GM23248 (cell line): ENCODE measurements around the gene CBFA2T3. TPM values are rescaled to one million over a fixed set of nuclear protein-coding genes. Genes with fewer than 3 reads are reported as not detected.

Experiments used
- DNase-seq: peaks from one replicate; pipeline ENCODE4 v3.0.0-alpha.2; 2015
- H2AFZ ChIP-seq: fragments of 200-600 bp; sonication (generic); 2 replicates; pipeline ENCODE4 v1.6.1; 2016; ENCODE audit warnings: antibody characterized with exemption
- H3F3A ChIP-seq: fragments of 200-600 bp; sonication (generic); 2 replicates; pipeline ENCODE4 v1.6.1; 2016; ENCODE audit warnings: mild to moderate bottlenecking, antibody characterized with exemption, mixed run types; ENCODE audit not compliant: insufficient read depth
- H3K27ac ChIP-seq: fragments of 200-600 bp; sonication (generic); 2 replicates; pipeline ENCODE4 v1.5.1; 2016; ENCODE audit warnings: mild to moderate bottlenecking
- H3K27me3 ChIP-seq: fragments of 200-600 bp; sonication (generic); replicated peaks from 2 replicates; pipeline ENCODE4 v1.6.1; 2016; ENCODE audit warnings: mild to moderate bottlenecking; ENCODE audit not compliant: insufficient read depth
- H3K36me3 ChIP-seq: fragments of 200-600 bp; sonication (generic); 2 replicates; pipeline ENCODE4 v1.6.1; 2016; ENCODE audit warnings: low read depth, mild to moderate bottlenecking
- H3K4me1 ChIP-seq: fragments of 200-600 bp; sonication (generic); 2 replicates; pipeline ENCODE4 v1.6.1; 2016; ENCODE audit warnings: mild to moderate bottlenecking; ENCODE audit not compliant: insufficient read depth
- H3K4me2 ChIP-seq: fragments of 200-600 bp; sonication (generic); one replicate; pipeline ENCODE4 v1.6.1; 2016; ENCODE audit warnings: mild to moderate bottlenecking; ENCODE audit not compliant: unreplicated experiment
- H3K4me3 ChIP-seq: fragments of 200-600 bp; sonication (generic); 2 replicates; pipeline ENCODE4 v1.5.1; 2016; ENCODE audit warnings: mild to moderate bottlenecking
- H3K79me2 ChIP-seq: fragments of 200-600 bp; sonication (generic); 2 replicates; pipeline ENCODE4 v1.6.1; 2016; ENCODE audit warnings: mild to moderate bottlenecking; ENCODE audit not compliant: insufficient read depth
- H3K9ac ChIP-seq: fragments of 200-600 bp; sonication (generic); 2 replicates; pipeline ENCODE4 v1.6.1; 2016; ENCODE audit warnings: mild to moderate bottlenecking
- H3K9me2 ChIP-seq: fragments of 200-600 bp; sonication (generic); 2 replicates; pipeline ENCODE4 v1.6.1; 2016; ENCODE audit warnings: mixed run types, mild to moderate bottlenecking, moderate library complexity; ENCODE audit not compliant: insufficient read depth
- H3K9me3 ChIP-seq: fragments of 200-600 bp; sonication (generic); one replicate; pipeline ENCODE4 v1.6.1; 2017; ENCODE audit warnings: low read depth
- H4K20me1 ChIP-seq: fragments of 200-600 bp; sonication (generic); 2 replicates; pipeline ENCODE4 v1.6.0; 2016; ENCODE audit not compliant: insufficient read depth
- EZH2 ChIP-seq: fragments of 200-600 bp; sonication (generic); IDR thresholded peaks from 2 replicates; pipeline ENCODE4 v1.6.1; 2018; ENCODE audit warnings: antibody characterized with exemption, mild to moderate bottlenecking; ENCODE audit not compliant: insufficient read depth, poor library complexity, severe bottlenecking
- EZH2phosphoT487 ChIP-seq: fragments of 200-600 bp; sonication (generic); IDR thresholded peaks from 2 replicates; pipeline ENCODE4 v1.6.1; 2018; ENCODE audit warnings: antibody characterized with exemption, moderate library complexity, mild to moderate bottlenecking, low read depth; ENCODE audit not compliant: insufficient read depth
- WGBS, 2 experiments: methylation state at CpG; one replicate each; pipeline ENCODE4 v1.1.6; 2015 to 2017; ENCODE audit warnings: low lambda C conversion rate in 2 of 2, low coverage in 1 of 2; ENCODE audit errors: missing lambda C conversion rate in 2 of 2; 5-methylcytosine and 5-hydroxymethylcytosine counted together
- in situ Hi-C: fragments of 300-500 bp; cut with MboI; formaldehyde crosslinking; loops from 2 replicates; pipeline ENCODE4 v1.15.0; 2020
- polyA plus RNA-seq: library from polyadenylated mRNA; unstranded; fragments of >200 nt; fragmentation: Nextera tagmentation; extraction: Ambion mirVana; gene quantifications from 2 replicates; pipeline ENCODE4 v1.2.1, GENCODE V29; 2016
- total RNA-seq: library from RNA; depleted of rRNA; stranded (reverse); fragments of >200 nt; shearing (Covaris generic); gene quantifications from 2 replicates; pipeline ENCODE4 v1.2.3, GENCODE V29; 2014

The CBFA2T3 gene
- total and polyA plus RNA-seq, 2 experiments from 2014 or later = not detected

DNA sequence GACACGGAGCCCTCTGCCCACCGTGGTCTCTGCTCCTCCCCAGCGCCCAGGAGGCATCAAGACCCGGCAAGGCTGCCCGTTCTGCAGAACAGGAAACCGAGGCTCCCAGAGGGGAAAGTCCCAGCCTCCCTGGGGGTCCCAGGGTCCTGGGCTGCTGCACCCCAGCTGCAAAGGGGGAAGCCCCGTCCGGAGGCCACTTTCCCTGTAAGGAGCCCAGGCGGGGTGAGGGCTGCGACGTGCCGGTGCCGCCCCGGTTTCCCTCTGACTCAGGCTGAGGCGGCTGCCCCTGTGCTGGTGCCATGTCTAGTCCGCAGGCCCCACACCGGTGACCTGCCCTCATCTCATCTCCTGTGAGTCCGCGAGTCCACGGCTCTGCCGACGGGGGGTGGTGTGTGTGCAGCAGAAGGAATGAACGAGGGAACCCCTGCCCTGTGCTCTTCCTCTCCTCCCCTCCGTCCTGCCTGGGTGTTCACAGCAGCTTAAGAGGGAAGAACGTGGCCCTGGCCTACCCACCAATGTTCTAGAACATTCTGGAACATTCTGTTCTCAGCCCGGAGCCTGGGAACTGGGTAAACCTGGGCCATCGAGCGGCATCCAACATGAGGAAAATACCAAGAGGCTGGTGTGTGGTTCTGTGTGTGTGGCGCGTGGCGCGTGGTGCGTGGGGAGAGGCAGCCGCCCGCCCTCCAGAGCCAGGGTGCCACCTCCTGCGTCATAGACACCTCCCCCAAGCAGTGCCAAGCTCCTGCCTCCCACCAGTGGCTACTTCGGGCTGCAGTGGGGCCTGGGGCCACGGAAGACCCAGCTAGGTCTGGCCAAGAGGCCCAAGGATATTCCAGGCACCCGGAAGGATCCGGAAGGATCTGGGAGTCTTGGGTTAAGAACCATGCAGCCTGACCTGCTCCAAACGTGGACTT is 7.0 kb upstream of the CBFA2T3 start:
- 68 to 70% methylated on average over 37 to 40 of the region's 41 CpGs for WGBS, 2 experiments
- Histone ChIP-seq H2AFZ (no peak overlapping the region), H3K36me3 (no peaks in the 10 kb centered on the region), H3F3A (no peaks in the 10 kb centered on the region), H4K20me1 (no peaks in the 10 kb centered on the region), H3K4me1 (no peaks in the 10 kb centered on the region), H3K9me3 (no peaks in the 10 kb centered on the region), H3K27ac (no peak overlapping the region), H3K4me3 (no peak overlapping the region), H3K9me2 (no peaks in the 10 kb centered on the region), H3K79me2 (no peaks in the 10 kb centered on the region), H3K4me2 (no peak overlapping the region), H3K9ac (no peak overlapping the region), H3K27me3 (peaks cover 9% of the 10 kb centered on the region; the same call in 1 of the 2 replicates)
- no peak for DNase-seq
- TF ChIP-seq EZH2phosphoT487 (no peak), EZH2 (no peak)
- in situ Hi-C loops = no loop called here

- H3K27me3 ChIP-seq = peaks cover 9% of the 10 kb centered on the region; the same call in 1 of the 2 replicates
- no peaks in the 10 kb centered on the region for H3K9me2 ChIP-seq
- no peaks in the 10 kb centered on the region for H3K9me3 ChIP-seq
- TF ChIP-seq EZH2phosphoT487 (no peak), EZH2 (no peak)
- no peaks in the 10 kb centered on the region for H3K4me1 ChIP-seq
- no peaks in the 10 kb centered on the region for H3F3A ChIP-seq
- no peaks in the 10 kb centered on the region for H4K20me1 ChIP-seq
- no peak overlapping the region for H3K27ac ChIP-seq
- H3K79me2 ChIP-seq = no peaks in the 10 kb centered on the region
- no peak overlapping the region for H3K9ac ChIP-seq
- H3K4me3 ChIP-seq = no peak overlapping the region
- WGBS, 2 experiments = 39 to 47% methylated on average over 10 to 11 of the region's 11 CpGs
- H3K36me3 ChIP-seq = no peaks in the 10 kb centered on the region
- DNase-seq = no peak
- in situ Hi-C loops = no loop called here
- H2AFZ ChIP-seq = no peak overlapping the region
- no peak overlapping the region for H3K4me2 ChIP-seq
Observed at GRCh38 chr16:88983165-88983564, 6.2 kb upstream of the CBFA2T3 start.

DNA sequence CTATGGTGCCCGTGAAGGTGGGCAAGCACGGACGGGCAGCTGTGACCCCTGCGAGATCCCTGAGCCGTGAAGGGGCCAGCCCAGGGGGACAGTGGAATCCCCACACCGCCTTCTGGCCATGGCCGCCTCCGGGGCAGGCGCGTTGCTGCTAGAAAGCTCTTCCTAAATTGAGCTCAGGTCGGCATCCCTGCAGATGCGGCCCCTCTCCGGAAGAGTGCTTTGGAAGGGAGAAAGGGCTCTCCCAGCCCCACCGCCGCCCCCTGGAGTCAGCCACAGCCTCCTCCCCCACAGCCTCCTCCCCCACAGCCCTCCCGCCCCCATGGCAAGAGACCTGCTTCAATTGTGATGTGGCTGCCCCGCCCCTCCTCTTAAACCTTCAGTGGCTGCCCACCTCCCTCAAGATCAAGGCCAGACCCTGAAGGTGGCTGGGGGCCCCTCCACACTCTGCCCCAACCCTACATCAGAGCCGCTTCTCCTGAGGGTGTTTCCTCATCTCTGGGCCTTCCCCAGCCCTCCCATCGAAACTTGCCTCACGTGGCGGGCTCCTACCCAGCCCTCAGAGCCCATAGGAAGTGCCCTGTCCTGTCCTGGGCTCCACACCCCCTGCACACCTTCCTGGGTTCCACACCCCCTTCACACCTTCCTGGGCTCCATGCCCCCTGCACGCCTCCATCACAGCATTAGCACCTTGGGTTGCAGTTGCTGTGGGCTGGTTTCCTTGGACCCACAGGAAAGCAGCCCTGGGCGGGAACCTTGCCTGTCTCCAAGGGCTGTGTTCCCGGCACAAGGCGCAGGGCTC is 5.5 kb upstream of the CBFA2T3 start:
- no peaks in the 10 kb centered on the region for H3K79me2 ChIP-seq
- no peak overlapping the region for H3K27ac ChIP-seq
- no peaks in the 10 kb centered on the region for H3K4me1 ChIP-seq
- 52 to 56% methylated on average over 23 to 24 of the region's 25 CpGs for WGBS, 2 experiments
- in situ Hi-C loops = no loop called here
- no peaks in the 10 kb centered on the region for H3K9me2 ChIP-seq
- no peaks in the 10 kb centered on the region for H3F3A ChIP-seq
- no peak overlapping the region for H3K4me3 ChIP-seq
- no peaks in the 10 kb centered on the region for H3K9me3 ChIP-seq
- H3K36me3 ChIP-seq = no peaks in the 10 kb centered on the region
- H3K9ac ChIP-seq = no peak overlapping the region
- peaks cover 9% of the 10 kb centered on the region; the same call in 1 of the 2 replicates for H3K27me3 ChIP-seq
- no peaks in the 10 kb centered on the region for H4K20me1 ChIP-seq
- no peak overlapping the region for H3K4me2 ChIP-seq
- DNase-seq = no peak
- no peak for TF ChIP-seq EZH2
- TF ChIP-seq EZH2phosphoT487 = no peak
- H2AFZ ChIP-seq = no peak overlapping the region

DNA sequence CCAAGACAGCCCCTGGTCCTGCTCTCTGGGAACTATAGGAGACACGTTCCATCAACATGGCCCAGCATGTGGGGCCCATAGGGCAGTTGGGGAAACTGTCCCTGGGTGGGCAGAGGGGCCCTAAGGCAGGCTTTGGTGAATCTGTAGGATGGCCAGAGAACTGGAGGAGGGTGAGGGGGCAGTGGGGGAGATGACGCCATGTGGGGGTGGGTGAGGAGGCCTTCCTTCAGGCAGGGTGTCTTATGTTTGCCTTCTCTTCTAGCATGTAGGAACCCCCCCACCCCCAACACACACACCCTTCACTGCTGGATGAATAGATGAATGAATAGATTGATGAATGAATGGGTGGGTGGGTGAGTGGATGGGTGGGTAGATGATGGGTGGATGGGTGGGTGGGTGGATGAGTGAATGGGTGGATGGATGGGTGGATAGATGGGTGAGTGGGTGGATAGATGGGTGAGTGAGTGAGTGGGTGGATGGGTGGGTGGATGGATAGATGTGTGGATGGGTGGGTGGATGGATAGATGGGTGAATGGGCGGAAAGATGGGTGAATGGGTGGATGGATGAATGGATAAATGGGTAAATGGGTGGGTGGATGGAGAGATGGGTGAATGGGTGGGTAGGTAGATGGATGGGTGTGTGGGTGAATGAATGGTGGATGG is 2.5 kb upstream of the CBFA2T3 start:
- Histone ChIP-seq H3K4me2 (no peak overlapping the region), H3K79me2 (no peaks in the 10 kb centered on the region), H3K9me2 (no peaks in the 10 kb centered on the region), H4K20me1 (no peaks in the 10 kb centered on the region), H2AFZ (no peak overlapping the region), H3F3A (no peaks in the 10 kb centered on the region), H3K9me3 (no peaks in the 10 kb centered on the region), H3K4me3 (no peak overlapping the region), H3K9ac (no peak overlapping the region), H3K4me1 (no peaks in the 10 kb centered on the region), H3K27ac (no peak overlapping the region), H3K27me3 (peaks cover 5% of the 10 kb centered on the region; the same call in 1 of the 2 replicates), H3K36me3 (no peaks in the 10 kb centered on the region)
- no peak for DNase-seq
- 20 to 65% methylated on average over 1 to 3 of the region's 3 CpGs for WGBS, 2 experiments
- in situ Hi-C loops = no loop called here
- TF ChIP-seq EZH2 (no peak), EZH2phosphoT487 (no peak)
